MM.1S (cell line): ENCODE results near the gene MTSS2.

Source experiments
- DNase-seq: peaks from one replicate; pipeline ENCODE4 v3.0.0-alpha.2; 2015
- H2AFZ ChIP-seq: fragments of 300-600 bp; sonication (generic); 2 replicates; pipeline ENCODE4 v1.6.0; 2016; ENCODE audit warnings: antibody characterized with exemption, low read length
- H3F3A ChIP-seq: fragments of 300-600 bp; sonication (generic); 2 replicates; pipeline ENCODE4 v1.6.1; 2016; ENCODE audit warnings: mild to moderate bottlenecking, antibody characterized with exemption, low read length, moderate library complexity, mixed read lengths; ENCODE audit not compliant: insufficient read depth
- H3K27ac ChIP-seq: fragments of 300-600 bp; sonication (generic); 2 replicates; pipeline ENCODE4 v1.5.1; 2016; ENCODE audit warnings: mild to moderate bottlenecking, low read length
- H3K27me3 ChIP-seq: fragments of 300-600 bp; sonication (generic); replicated peaks from 2 replicates; pipeline ENCODE4 v1.6.0; 2016; ENCODE audit warnings: low read length; ENCODE audit not compliant: insufficient read depth
- H3K36me3 ChIP-seq: fragments of 300-600 bp; sonication (generic); replicated peaks from 2 replicates; pipeline ENCODE4 v1.6.1; 2016; ENCODE audit warnings: mild to moderate bottlenecking, low read length, mixed read lengths; ENCODE audit not compliant: insufficient read depth
- H3K4me1 ChIP-seq: fragments of 300-600 bp; sonication (generic); 2 replicates; pipeline ENCODE4 v1.6.1; 2016; ENCODE audit warnings: low read length, mixed read lengths
- H3K4me2 ChIP-seq: fragments of 300-600 bp; sonication (generic); 2 replicates; pipeline ENCODE4 v1.6.0; 2016; ENCODE audit warnings: low read depth, low read length
- H3K4me3 ChIP-seq: fragments of 300-600 bp; sonication (generic); 2 replicates; pipeline ENCODE4 v1.5.1; 2016; ENCODE audit warnings: low read length, mixed read lengths
- H3K79me2 ChIP-seq: fragments of 300-600 bp; sonication (generic); 2 replicates; pipeline ENCODE4 v1.6.1; 2016; ENCODE audit warnings: mixed run types, low read length, mixed read lengths
- H3K9ac ChIP-seq: fragments of 300-600 bp; sonication (generic); 2 replicates; pipeline ENCODE4 v1.6.1; 2016; ENCODE audit warnings: low read length, mixed read lengths
- H3K9me2 ChIP-seq: fragments of 300-600 bp; sonication (generic); replicated peaks from 2 replicates; pipeline ENCODE4 v1.6.1; 2016; ENCODE audit warnings: mild to moderate bottlenecking, low read length, mixed read lengths; ENCODE audit not compliant: insufficient read depth
- H3K9me3 ChIP-seq: fragments of 300-600 bp; sonication (generic); replicated peaks from 2 replicates; pipeline ENCODE4 v1.6.1; 2016; ENCODE audit warnings: mild to moderate bottlenecking, low read length, mixed read lengths; ENCODE audit not compliant: insufficient read depth
- H4K20me1 ChIP-seq: fragments of 300-600 bp; sonication (generic); 2 replicates; pipeline ENCODE4 v1.6.1; 2016; ENCODE audit warnings: mild to moderate bottlenecking, low read length, moderate library complexity, mixed read lengths; ENCODE audit not compliant: insufficient read depth
- EZH2 ChIP-seq: fragments of 300-600 bp; sonication (generic); optimal IDR thresholded peaks from 2 replicates; pipeline ENCODE3; 2017; ENCODE audit warnings: low read depth, mild to moderate bottlenecking, antibody characterized with exemption, low read length, mixed read lengths
- EZH2phosphoT487 ChIP-seq: fragments of 300-600 bp; sonication (generic); IDR thresholded peaks from 2 replicates; pipeline ENCODE4 v1.6.1; 2018; ENCODE audit warnings: antibody characterized with exemption, low read length
- TF ChIP-seq, protein P1 (sequence below): fragments of 300-600 bp; sonication (generic); IDR thresholded peaks from 2 replicates; pipeline ENCODE4 v1.5.1; 2016; ENCODE audit warnings: antibody characterized with exemption, low read length, mixed read lengths

Gene MTSS2

DNA sequence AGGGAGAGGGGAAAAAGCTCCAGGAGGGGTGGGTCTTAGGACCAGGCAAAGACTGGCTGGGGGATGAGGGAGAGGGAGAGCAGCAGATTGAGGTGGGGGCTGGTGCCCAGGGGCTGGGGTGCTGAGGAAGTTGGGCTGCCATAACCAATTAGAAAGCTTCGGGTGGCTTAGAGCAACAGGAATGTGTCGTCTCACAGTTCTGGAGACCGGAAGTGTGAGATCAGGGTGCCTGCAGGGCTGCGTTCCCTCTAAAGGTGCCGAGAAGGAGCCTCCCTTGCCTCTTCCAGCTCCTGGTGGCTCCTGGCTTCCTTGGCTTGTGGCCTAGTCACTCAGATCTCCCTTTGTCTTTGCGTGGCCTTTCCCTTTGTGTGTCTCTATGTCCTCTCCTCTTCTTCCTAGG lies 37.2 kb downstream of the MTSS2 start:
- Histone ChIP-seq H3K4me1 (no peaks in the 10 kb centered on the region), H3K4me2 (no peak overlapping the region), H3K4me3 (no peak overlapping the region), H2AFZ (no peak overlapping the region), H3K9ac (no peak overlapping the region), H3K79me2 (no peaks in the 10 kb centered on the region), H3K9me2 (no peaks in the 10 kb centered on the region), H3K27ac (no peak overlapping the region), H3K27me3 (no peaks in the 10 kb centered on the region), H3K9me3 (no peaks in the 10 kb centered on the region), H3K36me3 (no peaks in the 10 kb centered on the region), H4K20me1 (no peaks in the 10 kb centered on the region), H3F3A (no peaks in the 10 kb centered on the region)
- TF ChIP-seq EZH2 (no peak), EZH2phosphoT487 (no peak)
- TF ChIP-seq, protein P1, sequence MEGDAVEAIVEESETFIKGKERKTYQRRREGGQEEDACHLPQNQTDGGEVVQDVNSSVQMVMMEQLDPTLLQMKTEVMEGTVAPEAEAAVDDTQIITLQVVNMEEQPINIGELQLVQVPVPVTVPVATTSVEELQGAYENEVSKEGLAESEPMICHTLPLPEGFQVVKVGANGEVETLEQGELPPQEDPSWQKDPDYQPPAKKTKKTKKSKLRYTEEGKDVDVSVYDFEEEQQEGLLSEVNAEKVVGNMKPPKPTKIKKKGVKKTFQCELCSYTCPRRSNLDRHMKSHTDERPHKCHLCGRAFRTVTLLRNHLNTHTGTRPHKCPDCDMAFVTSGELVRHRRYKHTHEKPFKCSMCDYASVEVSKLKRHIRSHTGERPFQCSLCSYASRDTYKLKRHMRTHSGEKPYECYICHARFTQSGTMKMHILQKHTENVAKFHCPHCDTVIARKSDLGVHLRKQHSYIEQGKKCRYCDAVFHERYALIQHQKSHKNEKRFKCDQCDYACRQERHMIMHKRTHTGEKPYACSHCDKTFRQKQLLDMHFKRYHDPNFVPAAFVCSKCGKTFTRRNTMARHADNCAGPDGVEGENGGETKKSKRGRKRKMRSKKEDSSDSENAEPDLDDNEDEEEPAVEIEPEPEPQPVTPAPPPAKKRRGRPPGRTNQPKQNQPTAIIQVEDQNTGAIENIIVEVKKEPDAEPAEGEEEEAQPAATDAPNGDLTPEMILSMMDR: no peak
- DNase-seq: no peak

DNA sequence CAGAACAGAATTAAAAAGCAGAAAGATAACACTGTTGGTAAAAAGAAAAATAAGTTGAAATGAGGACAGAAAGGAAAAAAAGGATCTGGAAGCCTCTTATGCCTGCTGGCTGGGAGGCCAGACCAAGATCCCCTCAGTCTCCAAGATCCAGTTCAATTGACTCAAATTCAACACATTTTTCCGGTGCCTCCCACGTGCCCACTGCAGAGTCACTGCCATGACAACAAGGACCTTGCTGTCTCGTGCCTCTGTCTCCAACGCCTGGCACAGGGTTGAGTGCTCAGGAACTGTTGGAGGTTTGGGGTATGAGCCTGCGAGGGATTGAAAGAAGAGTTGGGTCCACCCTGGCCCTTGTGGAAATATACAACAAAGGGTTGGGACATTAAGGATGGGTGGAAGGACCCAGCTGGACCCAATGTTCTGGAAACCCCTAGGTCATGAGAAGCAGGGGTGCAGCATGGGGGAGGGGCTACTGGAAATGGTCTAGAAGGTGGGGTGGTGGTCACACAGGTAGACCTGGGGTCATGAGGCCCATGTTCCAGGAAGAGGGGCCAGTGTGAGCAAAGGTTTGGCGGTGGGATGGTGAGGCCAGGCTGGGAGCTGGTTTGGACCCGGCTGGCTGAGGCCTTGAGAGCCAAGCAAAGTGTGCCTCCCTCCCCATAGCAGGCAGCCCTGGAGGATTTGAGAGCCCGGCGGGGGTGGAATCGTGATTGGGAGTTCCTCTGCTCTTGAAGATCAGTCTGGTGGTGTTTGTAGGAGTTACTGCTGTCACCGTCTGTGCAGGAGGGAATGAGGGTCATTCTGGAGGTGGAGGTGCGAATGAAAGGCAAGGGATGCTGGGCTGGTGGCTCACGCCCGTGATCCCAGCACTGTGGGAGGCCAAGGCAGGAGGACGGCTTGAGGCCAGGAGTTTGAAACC lies 38.2 kb downstream of the MTSS2 start:
- no peak overlapping the region for H2AFZ ChIP-seq

DNA sequence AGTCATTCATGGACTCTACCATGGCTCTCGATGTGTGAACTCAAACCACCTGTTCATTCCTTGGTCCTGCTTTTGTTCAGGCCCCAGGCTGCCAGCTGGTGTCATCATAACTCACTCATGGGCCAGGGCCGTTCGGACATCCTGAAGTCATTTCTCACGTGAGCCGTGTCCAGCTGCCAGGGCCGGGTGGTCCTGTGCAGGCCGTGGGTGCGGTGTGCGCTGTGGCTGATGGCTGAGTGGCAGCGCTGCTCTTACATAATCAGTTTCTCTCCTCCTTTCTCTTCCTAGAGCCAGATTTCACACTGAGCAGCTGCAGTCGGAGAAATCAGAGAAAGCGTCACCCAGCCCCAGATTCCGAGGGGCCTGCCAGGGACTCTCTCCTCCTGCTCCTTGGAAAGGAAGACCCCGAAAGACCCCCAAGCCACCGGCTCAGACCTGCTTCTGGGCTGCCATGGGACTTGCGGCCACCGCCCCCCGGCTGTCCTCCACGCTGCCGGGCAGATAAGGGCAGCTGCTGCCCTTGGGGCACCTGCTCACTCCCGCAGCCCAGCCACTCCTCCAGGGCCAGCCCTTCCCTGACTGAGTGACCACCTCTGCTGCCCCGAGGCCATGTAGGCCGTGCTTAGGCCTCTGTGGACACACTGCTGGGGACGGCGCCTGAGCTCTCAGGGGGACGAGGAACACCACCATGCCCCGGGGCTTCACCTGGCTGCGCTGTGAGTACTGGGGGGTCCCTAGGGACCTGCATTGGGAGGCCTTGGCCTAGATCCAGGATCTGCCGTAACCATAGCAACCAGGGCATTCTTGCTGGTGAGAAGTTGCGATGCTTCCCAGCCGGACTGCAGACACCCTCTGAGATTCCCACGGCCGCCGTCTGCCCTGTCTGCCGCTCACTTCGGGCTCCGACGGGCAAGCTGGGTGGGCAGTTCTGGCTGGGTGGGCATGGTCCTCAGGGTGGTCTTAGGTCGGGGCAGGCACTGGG lies 39.3 kb downstream of the MTSS2 start, which contains the start of gene IL34:
IL34 (plus strand) TSS at position 300 of the 982 bp plus-strand sequence; CDS start at position 689, 389 bp downstream.
- Histone ChIP-seq H3K27ac (no peak within 1 kb of the TSS), H3K9ac (no peak within 1 kb of the TSS), H2AFZ (no peak within 1 kb of the TSS), H3K27me3 (no peaks in the 10 kb centered on the region), H3K9me3 (no peaks in the 10 kb centered on the region), H4K20me1 (no peaks in the 10 kb centered on the region), H3K36me3 (no peaks in the 10 kb centered on the region), H3K4me3 (no peak within 1 kb of the TSS), H3K9me2 (no peaks in the 10 kb centered on the region), H3K79me2 (no peaks in the 10 kb centered on the region), H3K4me1 (no peaks in the 10 kb centered on the region), H3F3A (no peaks in the 10 kb centered on the region), H3K4me2 (no peak within 1 kb of the TSS)
- DNase-seq: no peak
- TF ChIP-seq, protein P1: no peak
- TF ChIP-seq EZH2 (no peak), EZH2phosphoT487 (no peak)

More for the DNA sequence above, 38.2 kb downstream of the MTSS2 start:
- Histone ChIP-seq H3K4me1 (no peaks in the 10 kb centered on the region), H3K27ac (no peak overlapping the region), H3K36me3 (no peaks in the 10 kb centered on the region), H3K9me3 (no peaks in the 10 kb centered on the region), H3K4me2 (no peak overlapping the region), H3K79me2 (no peaks in the 10 kb centered on the region), H3K4me3 (no peak overlapping the region), H3K9me2 (no peaks in the 10 kb centered on the region), H3K27me3 (no peaks in the 10 kb centered on the region), H3K9ac (no peak overlapping the region), H4K20me1 (no peaks in the 10 kb centered on the region), H3F3A (no peaks in the 10 kb centered on the region)
- TF ChIP-seq, protein P1: no peak
- TF ChIP-seq EZH2phosphoT487 (no peak), EZH2 (no peak)
- no peak for DNase-seq
